ELR (cell line): Measurements from ENCODE around the gene RIOK2.
A peak's percentile ranks its signal among the peaks of the same experiment; 100 is the strongest.
"Not testable (repeated sequence)": the region's sequence is repeated elsewhere in the genome, so short reads cannot be mapped to it uniquely, and the experiment has no call there.

Source experiments
- DNase-seq: peaks from one replicate; pipeline ENCODE4 v3.0.0-alpha.2; 2015; ENCODE audit warnings: low read depth

Gene RIOK2

GRCh38 chr5:97167435-97167834 is 15.6 kb downstream of the RIOK2 start:
- no peak for DNase-seq

- no peak for DNase-seq
Observed at GRCh38 chr5:97165726-97166125, 17.3 kb downstream of the RIOK2 start.

GRCh38 chr5:97164846-97165245 is 18.2 kb downstream of the RIOK2 start:
- peak; percentile 33 for DNase-seq

GRCh38 chr5:97163790-97164285 is 19.2 kb downstream of the RIOK2 start:
- no peak for DNase-seq

- peak; percentile 42 for DNase-seq
Observed at GRCh38 chr5:97163360-97163764, 19.7 kb downstream of the RIOK2 start.

- peak; percentile 78 for DNase-seq
Observed at GRCh38 chr5:97162045-97162444, 21.0 kb downstream of the RIOK2 start.

GRCh38 chr5:97157689-97158088 is 25.4 kb downstream of the RIOK2 start:
- DNase-seq: no peak

GRCh38 chr5:97151370-97151769 is 31.7 kb downstream of the RIOK2 start:
- DNase-seq: no peak

- DNase-seq: no peak
Observed at GRCh38 chr5:97150401-97150800, 32.6 kb downstream of the RIOK2 start.

GRCh38 chr5:97149709-97150108 is 33.3 kb downstream of the RIOK2 start:
- DNase-seq: no peak

- no peak for DNase-seq
Observed at GRCh38 chr5:97148288-97148687, 34.8 kb downstream of the RIOK2 start.

- no peak for DNase-seq
Observed at GRCh38 chr5:97143704-97144103, 39.3 kb downstream of the RIOK2 start.

- DNase-seq: peak; percentile 66
Observed at GRCh38 chr5:97142521-97143254, 40.4 kb downstream of the RIOK2 start, which contains the start of gene LIX1. Gene LIX1, minus strand, starts transcription at chr5:97142611. Its CDS starts 35 bp downstream, at chr5:97142576.

GRCh38 chr5:97141539-97141938 is 41.5 kb downstream of the RIOK2 start:
- no peak for DNase-seq

- DNase-seq: no peak
Observed at GRCh38 chr5:97141031-97141430, 42.0 kb downstream of the RIOK2 start.

GRCh38 chr5:97140250-97140649 is 42.8 kb downstream of the RIOK2 start:
- not testable (repeated sequence) for DNase-seq

GRCh38 chr5:97136475-97136874 is 46.6 kb downstream of the RIOK2 start:
- DNase-seq: no peak

GRCh38 chr5:97135868-97136267 is 47.2 kb downstream of the RIOK2 start:
- no peak for DNase-seq

- DNase-seq: no peak
Observed at GRCh38 chr5:97134634-97135033, 48.4 kb downstream of the RIOK2 start.

GRCh38 chr5:97133101-97133500 is 49.9 kb downstream of the RIOK2 start:
- DNase-seq: no peak

- DNase-seq: no peak
Observed at GRCh38 chr5:97131921-97132320, 51.1 kb downstream of the RIOK2 start.

GRCh38 chr5:97131139-97131710 is 51.8 kb downstream of the RIOK2 start:
- DNase-seq: peak; percentile 36

- DNase-seq: no peak
Observed at GRCh38 chr5:97127727-97128126, 55.3 kb downstream of the RIOK2 start.
